T-helper 2 cell treated with Interferon-gamma antibody and Interleukin-4, amounts not matched to agents 100 ng/mL and 5 ng/mL, for 36 hours (primary cell): ENCODE results near the gene PLCB1. TPM values are rescaled to one million over a fixed set of nuclear protein-coding genes. Genes with fewer than 3 reads are reported as not detected.
"Not testable (repeated sequence)": the region's sequence is repeated elsewhere in the genome, so short reads cannot be mapped to it uniquely, and the experiment has no call there.

Source experiments
- intact Hi-C: fragments of 100-400 bp; cut with micrococcal nuclease; formaldehyde crosslinking; loops from one replicate; pipeline ENCODE4 v1.15.1; 2023
- total RNA-seq: library from RNA; stranded (reverse); gene quantifications from 2 replicates; pipeline ENCODE4 v1.2.3, GENCODE V29; 2022

Gene PLCB1
- total RNA-seq, 1 donor from 2014 or later = 0.75 TPM

DNA sequence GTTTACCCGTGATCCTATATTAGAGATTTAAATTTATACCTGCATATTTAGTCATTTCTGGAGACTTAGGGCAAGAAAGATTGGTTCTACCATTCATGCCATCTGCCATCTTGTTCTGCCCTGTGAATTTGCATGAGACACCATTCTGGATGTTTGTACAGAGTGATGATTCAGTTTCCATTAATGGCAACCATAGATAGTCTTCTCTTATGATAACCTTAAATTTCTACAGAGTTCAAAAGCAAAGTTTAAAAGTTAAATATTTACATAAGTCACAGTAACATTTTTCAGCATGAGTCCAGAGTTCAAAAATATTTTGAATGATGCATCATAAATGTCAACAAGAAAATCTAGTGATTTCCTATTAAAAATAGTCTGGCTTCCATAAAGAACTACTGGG, 23.2 kb downstream of the PLCB1 start:
- intact Hi-C loops = no loop called here

- intact Hi-C loops = no loop called here
Observed at GRCh38 chr20:8155812-8156211, 23.7 kb downstream of the PLCB1 start.

DNA sequence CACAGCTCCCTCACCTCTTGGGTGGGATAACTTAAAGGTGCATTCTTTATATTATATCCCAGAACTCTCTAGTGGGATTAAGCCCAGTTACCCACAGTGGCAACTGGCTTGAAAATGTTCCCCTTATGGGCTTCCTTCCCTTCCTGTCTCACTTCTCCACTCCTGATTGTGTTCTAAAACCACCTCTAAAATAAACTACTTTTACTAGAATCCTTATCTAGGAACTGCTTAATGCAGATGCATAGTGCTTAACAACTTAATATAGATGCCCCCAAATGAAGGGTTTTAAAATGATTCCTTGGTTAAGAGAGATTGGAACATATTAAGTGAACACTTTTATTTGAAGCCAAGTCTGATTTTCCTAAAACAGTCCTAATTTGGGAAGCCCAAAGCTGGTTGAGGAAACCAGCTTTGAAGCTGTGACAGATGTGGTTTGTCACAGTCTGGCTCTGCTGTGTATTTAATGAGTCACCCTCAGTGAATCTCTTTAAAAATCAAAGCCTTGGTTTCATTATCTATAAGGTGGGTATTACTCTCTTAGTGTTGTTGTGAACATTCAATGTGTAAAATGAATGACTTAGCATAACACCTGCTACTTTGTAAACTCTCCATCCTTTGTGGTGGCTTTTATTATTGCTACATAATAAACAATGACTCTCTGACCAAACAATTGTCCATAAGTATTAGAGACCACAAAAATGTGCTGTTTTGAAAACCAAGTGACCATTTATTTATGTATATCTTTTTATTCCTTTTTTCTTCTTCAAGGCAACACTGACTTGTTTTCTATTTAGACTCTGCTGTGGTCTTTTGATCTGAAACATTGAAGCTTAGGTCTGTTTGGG, 24.4 kb downstream of the PLCB1 start:
- intact Hi-C loops = no loop called here

DNA sequence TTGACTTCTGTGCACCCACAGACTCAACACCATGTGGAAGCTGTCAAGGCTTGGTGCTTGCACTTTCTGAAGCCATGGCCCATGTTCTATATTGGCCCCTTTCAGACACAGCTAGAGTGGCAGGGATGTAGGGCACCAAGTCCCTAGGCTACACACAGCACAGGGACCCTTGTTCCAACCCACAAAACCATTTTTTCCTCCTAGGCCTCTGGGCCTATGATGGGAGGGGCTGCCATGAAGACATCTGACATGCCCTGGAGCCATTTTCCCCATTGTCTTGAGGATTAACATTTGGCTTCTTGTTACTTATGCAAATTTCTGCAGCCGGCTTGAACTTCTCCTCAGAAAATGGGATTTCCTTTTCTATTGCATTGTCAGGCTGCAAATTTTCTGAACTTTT, 27.2 kb downstream of the PLCB1 start:
- intact Hi-C loops = not testable (repeated sequence)

- intact Hi-C loops = no loop called here
Observed at GRCh38 chr20:8161264-8162071, 29.4 kb downstream of the PLCB1 start.

DNA sequence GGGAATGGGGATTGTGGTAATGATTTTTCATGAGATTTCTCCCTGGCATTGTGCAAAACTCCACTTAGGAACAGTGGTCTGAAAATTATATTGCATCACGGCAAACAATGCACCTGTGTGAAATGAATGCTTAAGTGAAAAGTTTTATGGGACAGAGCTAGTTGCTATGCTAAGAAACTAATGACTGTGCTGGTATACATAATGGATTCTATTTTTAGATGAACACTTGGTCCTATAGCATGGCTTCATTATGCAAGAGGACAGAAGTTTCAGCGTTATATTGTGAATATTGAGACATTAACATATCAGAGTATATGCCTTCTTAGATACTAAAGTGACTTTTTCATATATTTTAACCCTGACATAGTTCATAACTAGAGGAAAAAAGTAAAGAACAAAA, 30.5 kb downstream of the PLCB1 start:
- intact Hi-C loops = no loop called here

GRCh38 chr20:8163543-8163942, 31.5 kb downstream of the PLCB1 start:
- intact Hi-C loops = no loop called here

GRCh38 chr20:8166730-8167129, 34.7 kb downstream of the PLCB1 start:
- intact Hi-C loops = no loop called here

DNA sequence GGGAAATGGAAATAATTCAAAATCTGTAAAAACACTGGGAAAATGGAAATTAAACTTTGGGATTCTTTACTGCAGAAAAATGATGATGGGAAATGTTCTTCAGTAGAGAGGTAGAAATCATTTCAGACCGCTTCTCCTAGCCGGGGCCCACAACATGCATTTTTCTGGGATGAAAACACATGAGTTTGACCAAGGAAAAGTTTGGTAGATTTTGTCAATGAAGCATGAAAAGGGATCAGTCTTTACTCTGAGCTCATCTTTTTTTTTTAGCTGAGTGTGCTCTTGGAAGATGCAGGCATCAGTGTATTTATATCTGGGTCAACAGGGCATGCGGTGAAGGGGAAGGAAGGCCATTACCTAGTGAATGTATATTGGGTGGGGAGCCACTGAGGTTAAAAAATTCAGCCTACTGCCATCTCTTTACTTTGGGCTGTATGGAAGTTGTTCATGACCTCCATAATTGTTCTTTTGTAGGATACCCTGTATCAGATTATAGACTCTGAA, 36.8 kb downstream of the PLCB1 start:
- intact Hi-C loops = no loop called here

DNA sequence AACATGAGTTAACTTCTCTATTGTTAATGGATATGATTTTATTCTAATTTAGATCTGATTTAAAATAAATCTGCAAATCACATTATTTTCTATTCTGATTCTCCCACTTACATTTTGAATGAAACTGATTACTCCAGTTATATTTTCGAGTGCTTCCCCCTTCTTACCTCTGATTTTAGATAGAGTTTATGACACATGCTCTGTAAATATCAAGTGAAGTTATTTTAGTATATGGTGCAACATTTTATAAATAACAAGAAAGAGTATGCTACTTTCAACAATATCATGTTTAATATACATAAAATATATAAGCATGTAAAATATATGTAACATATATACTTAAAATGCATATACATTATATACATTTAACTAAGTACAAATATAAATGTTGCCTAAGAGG, 38.9 kb downstream of the PLCB1 start:
- intact Hi-C loops = no loop called here

- intact Hi-C loops = no loop called here
Observed at GRCh38 chr20:8172191-8172590, 40.1 kb downstream of the PLCB1 start.

GRCh38 chr20:8175741-8176675, 43.9 kb downstream of the PLCB1 start:
- intact Hi-C loops = no loop called here

- intact Hi-C loops = no loop called here
Observed at GRCh38 chr20:8183526-8183925, 51.5 kb downstream of the PLCB1 start.

- intact Hi-C loops = no loop called here
Observed at GRCh38 chr20:8187740-8188139, 55.7 kb downstream of the PLCB1 start.

GRCh38 chr20:8190043-8190880, 58.2 kb downstream of the PLCB1 start:
- intact Hi-C loops = no loop called here

- intact Hi-C loops = no loop called here
Observed at GRCh38 chr20:8194721-8195120, 62.7 kb downstream of the PLCB1 start.

DNA sequence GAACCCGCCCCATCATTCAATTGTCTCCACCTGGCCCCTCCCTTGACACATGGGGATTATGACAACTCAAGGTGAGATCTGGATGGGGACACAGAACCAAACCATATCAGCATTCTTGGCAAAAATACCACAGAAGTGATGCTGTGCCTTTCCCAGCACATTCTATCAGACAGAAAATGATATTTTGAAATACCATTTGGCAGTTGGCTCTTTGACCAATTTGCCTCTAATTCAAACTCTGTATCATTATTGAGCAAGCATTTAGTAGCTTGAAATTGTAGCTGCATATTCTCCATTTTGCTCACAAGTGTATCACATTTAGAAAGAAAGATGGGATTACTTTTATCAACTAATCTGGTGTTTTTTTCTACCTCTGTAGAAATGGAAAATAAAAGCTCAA, 64.0 kb downstream of the PLCB1 start:
- intact Hi-C loops = no loop called here

- intact Hi-C loops = no loop called here
Observed at GRCh38 chr20:8200220-8200619, 68.2 kb downstream of the PLCB1 start.

DNA sequence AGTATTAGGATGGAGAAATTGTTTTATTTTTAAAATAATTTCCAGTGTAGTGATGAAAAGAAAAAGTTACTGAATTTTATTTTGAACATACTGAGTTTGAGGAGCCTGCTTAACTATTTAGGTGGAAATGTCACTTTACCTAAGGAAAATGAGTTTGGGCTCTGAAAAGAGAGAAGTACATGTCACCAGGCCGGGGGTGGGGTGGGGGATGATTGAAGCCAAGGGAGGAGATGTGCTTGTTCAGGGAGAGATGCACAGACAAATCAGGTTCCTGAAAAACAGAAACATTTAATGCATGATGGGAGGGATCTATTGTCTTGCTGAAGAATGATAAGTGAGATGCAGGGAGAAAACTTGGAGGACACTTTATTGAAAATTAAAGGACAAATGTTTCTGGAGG, 71.3 kb downstream of the PLCB1 start:
- intact Hi-C loops = no loop called here

DNA sequence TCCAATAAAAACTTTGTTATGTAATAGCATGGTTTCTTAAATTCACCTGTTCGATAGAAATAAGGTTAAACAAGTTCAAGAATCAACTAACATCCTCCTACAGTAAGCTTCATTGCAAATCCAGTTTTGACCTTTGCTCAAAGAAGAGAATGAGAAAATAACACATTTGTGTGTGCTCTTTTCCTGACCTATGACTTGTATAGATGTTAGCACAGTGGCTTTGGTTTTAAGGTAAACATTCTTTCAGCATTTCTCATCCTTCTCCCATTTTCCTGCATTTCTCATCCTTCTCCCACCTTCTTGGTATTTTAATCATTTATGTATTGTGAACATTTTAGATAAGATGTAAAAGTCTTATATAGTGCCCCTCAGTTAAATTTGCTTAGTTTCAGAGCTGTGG, 73.9 kb downstream of the PLCB1 start:
- intact Hi-C loops = no loop called here
